ENCODE results near the gene SLC2A8.

SLC2A8 gene

DNA sequence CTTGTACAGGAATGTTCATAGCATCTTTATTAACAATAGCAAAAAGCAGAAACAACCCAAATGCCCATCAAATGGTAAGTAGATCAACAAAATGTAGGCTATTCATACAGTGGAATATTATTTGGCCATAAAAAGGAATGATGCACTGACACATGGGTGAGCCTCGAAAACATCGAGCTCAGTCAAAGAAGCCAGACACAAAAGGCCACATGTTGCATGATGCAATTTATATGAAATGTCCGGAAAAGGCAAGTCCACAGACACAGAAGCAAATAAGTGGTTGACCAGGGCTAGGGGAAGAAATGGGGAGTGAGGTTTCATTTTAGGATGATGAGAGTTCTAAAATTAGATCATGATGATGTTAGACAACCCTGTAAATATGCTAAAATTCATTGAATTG lies 16.5 kb upstream of the SLC2A8 start:
- DNase-seq (ENCODE audit: low read depth) = no peak

DNA sequence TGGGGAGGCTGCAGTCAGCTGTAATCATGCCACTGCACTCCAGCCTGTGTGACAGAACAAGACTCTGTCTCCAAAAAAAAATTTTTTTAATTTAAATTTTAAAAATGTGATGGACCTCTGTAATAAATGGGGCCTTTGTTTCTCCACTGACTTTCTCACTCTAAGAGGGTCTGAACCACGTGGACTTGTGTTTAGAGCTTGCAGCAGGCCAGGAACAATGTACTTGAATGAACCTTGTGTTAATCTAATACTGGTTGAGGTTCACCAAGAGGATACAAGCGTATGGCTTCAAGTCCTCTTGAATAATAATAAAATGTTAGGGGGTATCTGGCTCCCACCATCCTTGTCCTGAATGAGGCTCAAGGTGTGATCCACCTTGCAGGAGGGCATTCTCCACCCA lies 14.4 kb upstream of the SLC2A8 start:
- DNase-seq (ENCODE audit: low read depth) = no peak

DNA sequence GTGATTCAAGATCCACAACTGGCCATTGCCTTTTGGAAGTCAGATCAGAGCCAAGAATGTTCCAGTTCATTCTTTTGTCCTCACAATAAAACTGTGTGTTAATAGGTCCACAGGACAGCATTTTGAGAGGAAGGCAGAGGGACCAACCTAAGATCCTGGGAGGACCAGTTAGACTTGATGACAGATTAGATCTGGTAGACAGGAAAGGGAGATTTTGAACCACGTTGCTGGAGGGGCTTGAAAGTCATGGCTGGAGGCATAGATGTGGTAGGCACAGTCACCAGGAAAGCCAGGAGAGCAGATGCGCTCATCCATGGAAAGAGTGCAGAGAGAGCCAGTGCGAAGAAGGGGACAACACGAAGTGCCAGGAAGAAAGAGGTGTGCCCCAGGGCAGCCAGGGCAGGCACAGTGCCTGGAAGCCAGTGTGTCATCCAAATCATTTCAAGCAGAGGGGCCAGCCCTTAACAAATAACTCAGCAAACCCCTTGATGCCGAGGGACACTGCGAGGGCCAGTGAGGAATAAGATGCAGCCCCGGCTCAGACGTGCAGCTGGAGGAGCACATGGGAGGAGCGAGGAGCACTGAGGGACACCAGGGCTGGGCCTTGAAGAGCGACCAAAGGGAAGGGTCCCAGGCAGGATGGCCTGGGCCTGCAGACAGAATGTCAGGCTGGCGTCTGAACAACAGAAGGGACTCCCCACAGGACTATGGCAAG lies 12.8 kb upstream of the SLC2A8 start:
- DNase-seq (ENCODE audit: low read depth) = no peak

DNA sequence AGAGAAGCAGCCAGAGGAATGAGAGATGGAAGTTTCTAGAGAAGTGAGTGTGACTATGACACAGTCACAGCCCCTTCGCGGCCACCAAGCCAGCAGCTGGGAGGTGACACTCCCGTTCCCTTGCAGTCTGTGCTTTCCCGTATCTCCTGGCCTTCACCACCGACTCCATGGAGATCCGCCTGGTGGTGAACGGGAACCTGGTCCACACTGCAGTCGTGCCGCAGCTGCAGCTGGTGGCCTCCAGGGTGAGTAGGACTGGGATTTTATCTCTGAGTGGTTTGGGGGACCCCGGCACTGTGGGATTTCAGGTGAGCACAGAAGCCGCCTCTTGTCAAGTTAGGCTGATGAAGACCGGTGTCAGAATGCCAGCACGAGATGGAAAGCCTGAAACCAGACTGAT lies 12.1 kb upstream of the SLC2A8 start:
- no peak for DNase-seq (ENCODE audit: low read depth)

DNA sequence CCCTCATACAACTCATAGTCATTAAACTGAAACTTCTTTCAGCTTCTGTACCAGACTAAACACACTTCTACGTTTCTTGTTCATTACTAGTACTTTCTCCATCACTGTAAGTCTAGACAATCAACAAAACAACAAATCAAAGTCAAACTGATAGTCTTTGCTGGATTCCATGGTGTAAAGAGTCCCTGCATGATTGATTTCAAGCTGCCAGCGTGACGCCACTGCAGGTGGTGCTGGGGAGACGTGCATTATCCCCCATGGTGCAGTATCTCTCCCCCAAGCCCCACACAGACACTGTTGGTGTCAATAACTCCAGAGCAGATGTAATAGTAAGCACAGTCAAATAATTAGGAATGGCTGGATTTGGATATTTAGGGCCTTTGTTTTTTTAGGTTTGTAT lies 10.7 kb upstream of the SLC2A8 start:
- DNase-seq (ENCODE audit: low read depth) = no peak

DNA sequence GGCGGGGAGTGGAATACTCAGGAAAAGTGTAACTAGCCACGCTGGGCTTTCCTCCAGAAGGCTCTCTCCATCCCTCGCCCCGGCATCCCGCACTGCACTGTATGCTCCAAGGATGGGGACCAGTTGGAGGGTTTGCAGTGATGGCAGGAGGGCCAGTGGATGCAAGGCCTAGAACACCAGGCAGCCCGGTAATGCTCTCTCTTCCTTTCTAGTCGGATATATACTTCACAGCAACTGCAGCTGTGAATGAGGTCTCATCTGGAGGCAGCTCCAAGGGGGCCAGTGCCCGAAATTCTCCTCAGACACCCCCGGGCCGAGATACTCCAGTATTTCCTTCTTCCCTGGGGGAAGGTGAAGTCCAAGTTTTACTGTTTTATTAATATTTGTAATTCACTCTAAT lies 10.0 kb upstream of the SLC2A8 start:
- no peak for DNase-seq (ENCODE audit: low read depth)

DNA sequence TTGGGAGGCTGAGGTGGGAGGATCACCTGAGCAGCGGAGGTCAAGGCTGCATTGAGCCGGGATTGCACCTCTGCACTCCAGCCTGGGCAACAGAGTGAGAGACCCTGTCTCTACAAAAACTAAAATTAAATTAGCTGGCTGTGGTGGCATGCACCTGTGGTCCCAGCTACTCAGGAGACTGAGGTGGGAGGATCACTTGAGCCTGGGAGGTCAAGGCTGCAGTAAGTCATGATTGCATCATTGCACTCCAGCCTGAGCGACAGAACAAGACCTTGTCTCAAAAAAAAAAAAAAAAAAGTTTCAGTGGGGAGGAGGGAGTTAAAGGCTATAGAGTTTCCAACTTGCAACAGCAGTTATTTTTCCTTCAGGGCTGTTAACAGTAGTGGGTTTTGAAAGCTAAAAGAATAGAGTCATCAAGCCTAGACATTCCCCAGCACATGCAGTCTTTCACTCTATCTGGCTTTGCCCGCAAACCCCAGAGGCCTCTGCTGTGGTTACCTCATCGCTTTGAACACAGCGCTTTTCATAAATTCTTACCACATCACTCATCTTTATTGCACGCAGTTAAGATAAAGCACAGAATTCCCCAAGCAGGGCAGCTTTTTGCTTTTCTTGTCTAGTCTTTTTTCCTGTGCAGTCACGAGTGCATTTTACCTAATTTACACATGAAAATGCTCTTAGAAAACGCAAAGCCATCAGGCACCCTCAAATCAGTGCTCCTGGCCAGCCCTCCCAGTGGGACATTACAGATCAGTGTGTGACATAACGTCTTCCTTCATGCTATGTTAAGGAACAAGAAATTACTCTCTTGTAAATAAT lies 8.7 kb upstream of the SLC2A8 start:
- peak; percentile 64 for DNase-seq (ENCODE audit: low read depth)

DNA sequence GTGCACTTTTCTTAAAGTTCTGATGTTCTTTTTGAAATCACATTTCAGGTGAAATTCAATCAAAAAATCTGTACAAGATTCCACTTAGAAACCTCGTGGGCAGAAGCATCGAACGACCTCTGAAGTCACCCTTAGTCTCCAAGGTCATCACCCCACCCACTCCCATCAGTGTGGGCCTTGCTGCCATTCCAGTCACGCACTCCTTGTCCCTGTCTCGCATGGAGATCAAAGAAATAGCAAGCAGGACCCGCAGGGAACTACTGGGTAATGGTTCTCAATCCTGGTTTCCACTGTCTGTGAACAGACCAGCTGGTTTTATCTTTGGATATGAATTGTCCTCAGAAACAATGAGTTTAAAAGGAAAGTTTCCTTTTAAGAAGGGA lies 8.1 kb upstream of the SLC2A8 start:
- no peak for DNase-seq (ENCODE audit: low read depth)

DNA sequence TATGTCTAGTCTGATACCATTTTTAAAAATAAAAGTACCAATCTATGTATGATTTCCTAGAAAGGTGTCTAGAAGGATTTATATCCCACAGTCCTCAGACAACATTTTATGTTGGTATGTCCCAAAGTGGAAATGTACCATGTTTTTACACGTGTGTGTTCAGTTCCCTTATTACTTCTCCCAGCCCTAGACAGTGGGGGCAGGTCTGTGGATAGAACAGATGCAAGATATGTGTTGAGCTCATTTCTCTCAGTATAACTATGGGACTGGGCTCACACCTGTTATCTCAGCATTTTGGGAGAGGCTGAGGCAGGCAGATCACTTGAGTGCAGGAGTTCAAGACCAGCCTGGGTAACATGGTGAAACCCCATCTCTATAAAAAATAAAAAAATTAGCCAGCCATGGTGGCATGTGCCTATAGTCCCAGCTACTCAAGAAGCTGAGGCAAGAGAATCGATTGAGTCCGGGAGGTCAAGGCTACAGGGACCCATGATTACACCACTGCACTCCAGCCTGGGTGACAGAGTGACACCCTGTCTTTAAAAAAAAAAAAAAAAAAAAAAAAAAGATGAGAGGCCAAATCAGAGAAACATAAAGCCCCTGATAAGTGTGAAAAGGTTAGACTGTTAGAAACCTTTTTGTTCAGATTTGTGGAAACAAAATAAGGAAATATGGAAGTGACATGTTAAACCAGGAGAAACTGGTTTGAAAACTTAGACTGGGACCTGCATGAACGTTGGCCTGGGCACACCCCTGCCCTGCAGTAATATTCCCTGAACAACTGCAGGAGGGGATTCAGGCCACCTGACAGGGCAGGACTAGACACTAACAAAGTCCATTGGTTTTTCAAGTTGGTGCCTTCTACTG lies 7.4 kb upstream of the SLC2A8 start:
- no peak for DNase-seq (ENCODE audit: low read depth)

DNA sequence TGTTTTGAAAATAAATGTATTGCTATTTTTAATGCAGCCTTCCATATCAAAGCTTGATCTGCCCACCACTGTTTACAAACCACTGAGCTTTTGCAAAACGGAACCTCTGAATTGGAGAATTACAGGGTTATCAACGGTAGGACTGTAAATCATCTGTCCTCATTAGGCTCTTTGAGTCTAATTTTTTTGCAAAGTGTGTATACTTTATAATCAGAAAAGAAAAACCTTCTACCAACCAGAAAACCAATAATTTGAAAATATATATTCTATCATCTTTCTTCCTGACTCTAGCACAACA lies 6.8 kb upstream of the SLC2A8 start:
- no peak for DNase-seq (ENCODE audit: low read depth)

DNA sequence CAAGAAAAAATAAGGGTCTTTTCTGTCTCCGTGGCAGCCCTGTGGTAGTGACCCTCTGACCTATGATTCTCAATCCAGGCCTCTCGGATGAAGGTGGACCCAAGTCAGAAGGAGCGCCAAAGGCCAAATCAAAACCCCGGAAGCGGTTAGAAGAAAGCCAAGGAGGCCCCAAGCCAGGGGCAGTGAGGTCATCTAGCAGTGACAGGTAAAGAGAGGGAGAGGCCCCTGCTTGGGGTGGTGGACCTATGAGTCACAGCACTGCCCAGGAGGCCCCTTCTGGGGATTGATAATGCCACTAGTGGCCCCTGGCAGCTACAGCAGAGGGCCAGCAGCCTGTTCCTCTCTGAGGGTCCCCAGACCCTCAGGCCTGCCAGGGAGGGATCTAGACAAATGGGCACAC lies 6.4 kb upstream of the SLC2A8 start:
- no peak for DNase-seq (ENCODE audit: low read depth)

DNA sequence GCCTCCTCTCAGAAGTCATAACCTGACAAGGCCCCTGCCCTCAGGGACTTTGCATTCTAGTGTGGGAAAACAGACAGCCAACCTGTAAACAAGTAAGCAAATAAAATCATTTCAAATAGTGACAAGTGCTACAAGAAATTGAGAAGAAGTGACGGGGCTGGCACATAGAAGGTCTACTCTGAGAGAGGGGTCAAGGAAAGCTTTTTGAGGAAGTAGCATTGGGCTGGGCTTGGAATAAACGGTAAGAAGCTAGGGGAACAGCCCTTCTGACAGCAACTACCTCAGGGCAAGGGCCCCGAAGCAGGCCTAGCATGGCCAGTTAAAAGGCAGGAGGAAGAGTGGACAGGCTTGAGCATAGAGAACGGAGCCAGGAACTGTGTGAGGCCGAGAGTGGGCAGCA lies 4.8 kb upstream of the SLC2A8 start:
- DNase-seq (ENCODE audit: low read depth) = no peak

DNA sequence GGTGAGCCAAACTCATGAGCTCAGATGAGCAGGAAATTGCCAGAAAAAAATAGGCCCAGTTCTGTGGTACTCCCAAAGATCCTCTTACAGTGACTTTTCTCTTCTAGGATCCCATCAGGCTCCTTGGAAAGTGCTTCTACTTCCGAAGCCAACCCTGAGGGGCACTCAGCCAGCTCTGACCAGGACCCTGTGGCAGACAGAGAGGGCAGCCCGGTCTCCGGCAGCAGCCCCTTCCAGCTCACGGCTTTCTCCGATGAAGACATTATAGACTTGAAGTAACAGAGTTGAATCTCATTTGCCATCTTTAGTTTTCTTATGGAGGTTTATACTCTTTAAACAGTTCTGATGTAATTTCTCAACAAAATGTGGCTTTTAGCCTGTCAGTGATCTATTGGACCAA lies 4.0 kb upstream of the SLC2A8 start:
- DNase-seq (ENCODE audit: low read depth) = no peak

DNA sequence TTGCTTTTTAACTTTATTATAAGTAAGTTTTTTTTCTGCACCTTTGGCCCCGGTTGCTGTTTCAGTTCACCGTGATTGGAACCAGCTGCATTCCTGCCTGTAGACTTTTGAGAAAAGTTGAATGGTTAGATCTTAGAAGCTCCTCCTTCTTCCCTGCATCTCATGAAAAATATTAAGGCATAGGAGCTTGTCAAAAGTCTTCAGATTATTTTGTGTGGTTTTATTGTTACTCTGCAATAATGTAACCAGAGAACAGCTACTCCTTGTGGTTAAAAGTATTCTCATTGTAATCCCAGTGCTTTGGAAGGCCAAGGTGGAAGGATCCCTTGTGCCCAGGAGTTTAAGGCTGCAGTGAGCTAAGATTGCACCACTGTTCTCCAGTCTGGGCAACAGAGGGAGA lies 3.3 kb upstream of the SLC2A8 start:
- DNase-seq (ENCODE audit: low read depth) = no peak

DNA sequence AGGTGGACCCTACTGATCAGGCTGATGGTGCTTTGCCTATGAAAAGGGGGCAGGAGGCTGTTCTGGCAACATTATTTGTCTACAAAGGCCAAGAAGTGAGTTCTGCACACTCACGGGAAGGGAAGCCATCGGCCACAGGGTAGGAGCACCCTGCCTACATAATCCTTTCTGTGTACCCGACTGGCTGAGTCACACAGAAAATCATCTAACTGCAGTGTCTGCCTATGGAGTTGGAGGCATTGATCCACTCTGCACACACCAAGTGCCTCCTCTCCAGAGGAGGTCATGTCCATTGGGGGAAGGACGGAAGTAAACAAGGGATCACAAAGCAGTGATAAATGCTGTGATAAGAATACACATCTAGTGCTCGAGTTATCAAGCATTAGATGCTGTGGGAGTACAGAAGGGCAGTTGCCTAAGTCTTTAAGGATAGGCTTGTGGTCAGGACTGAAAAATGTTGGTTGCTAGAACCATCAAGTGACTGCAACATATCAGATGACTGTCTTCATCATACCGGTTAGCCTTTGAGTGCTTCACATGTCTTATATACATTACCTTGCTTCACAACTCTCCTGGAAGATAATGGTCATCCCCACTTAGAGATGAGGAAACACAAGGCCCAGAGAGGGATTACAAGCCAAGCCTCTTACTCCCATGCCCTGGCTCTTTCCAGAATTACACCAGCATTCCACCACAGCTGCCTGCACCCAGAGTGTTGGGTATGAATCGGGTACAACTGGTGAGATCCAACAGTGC lies 1.3 kb upstream of the SLC2A8 start:
- no peak for DNase-seq (ENCODE audit: low read depth)

DNA sequence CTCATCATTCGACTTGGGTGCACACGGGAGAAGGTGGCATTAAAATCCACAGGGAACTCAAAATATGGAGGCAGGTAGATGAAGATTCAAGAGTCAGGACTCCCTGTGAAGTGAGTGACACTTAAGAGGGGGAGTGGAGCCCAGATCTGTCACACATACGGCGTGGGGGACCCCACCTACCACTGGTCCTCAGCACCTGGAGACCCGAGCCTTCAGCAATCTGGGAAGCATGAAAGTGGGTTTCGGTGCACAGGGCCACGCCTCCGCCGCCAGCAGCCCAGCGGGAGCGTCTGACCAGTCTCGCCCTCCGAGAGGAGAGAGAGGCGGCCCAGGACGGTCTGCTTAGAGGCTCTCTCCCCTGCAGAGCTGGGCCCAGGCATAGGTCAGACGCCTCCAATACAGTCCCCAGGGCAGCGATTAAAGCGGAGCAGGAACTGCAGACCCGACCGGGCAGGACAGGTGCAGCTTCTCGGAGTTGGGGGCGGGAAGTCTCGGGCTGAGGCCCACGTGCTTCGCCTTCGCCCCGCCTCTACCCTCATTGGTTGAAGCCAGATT lies 639 bp upstream of the SLC2A8 start:
- DNase-seq (ENCODE audit: low read depth) = no peak

DNA sequence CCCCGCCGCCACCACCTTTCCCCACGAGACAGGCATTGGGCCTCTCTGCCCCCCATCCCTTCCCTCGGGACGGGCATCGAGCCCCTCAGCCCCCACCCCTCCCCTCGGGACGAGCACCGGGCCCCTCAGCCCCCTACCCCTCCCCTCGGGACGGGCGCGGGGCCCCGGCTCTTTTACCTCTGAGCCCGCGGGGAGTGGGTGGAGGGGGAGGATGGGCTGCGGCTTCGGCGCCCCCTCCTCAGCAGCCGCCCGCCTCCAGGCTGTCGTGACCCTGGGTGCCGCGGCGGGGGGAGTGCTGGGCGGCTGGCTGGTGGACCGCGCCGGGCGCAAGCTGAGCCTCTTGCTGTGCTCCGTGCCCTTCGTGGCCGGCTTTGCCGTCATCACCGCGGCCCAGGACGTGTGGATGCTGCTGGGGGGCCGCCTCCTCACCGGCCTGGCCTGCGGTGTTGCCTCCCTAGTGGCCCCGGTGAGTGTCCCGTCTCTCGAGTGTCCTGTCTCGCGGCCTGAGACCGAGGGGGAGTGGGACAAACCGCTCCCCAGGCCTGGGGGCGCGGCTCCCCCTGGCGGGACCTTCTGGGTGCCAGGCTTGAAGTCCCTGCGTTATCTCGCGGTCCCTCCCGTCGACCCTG lies 791 bp downstream of the SLC2A8 start:
- peak; percentile 18 for DNase-seq (ENCODE audit: low read depth)

DNA sequence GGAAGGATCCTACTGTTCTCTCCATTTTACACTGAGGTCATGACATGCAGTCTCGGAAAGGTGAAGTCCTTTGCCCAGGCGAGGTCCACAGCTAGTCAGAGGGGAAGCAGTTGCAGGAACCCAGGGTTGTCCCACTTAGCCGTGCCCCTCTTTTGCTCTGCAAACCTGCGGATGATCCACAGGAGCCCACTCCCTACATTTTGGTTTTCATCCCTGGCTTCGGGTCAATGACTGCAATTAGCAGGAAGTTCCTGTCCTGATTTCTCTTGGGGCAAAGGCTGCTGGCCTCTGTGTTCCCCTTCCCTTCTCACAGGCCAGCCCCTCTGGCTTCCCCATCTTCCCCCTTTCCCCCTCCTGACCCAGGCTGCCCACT lies 1.3 kb downstream of the SLC2A8 start:
- DNase-seq (ENCODE audit: low read depth) = no peak

DNA sequence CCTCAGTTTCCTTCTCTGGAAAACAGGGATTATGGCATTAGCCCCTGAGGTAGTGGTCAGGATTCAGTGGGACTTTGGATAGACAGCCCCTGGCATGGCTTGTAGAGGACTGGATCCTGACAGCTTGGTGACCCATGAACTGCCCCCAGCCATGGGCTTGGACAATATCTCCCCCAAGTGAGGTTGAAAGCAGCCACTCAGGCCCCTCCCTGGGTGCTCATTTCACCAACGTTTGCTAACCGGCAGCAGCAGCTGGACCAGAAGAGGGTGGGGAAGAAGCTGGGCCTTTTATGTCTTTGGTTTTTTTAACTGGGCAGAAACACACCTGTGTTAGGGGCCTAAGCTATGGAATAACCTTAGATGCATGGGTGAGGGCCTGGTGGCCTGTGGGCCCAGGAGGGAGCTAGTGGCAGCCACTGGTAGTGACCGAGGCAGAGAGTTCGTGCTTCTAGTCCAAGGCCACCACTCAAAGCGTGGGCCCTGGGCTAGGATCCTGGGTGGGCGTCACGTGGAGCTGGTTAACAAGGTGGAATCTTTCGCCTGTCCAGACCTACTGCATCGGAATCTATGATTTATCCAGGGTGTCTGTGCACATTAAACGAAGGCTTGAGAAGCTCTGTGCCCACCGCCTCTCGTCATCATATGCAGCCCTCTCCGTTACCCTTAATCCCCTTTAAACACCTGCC lies 1.9 kb downstream of the SLC2A8 start:
- no peak for DNase-seq (ENCODE audit: low read depth)

DNA sequence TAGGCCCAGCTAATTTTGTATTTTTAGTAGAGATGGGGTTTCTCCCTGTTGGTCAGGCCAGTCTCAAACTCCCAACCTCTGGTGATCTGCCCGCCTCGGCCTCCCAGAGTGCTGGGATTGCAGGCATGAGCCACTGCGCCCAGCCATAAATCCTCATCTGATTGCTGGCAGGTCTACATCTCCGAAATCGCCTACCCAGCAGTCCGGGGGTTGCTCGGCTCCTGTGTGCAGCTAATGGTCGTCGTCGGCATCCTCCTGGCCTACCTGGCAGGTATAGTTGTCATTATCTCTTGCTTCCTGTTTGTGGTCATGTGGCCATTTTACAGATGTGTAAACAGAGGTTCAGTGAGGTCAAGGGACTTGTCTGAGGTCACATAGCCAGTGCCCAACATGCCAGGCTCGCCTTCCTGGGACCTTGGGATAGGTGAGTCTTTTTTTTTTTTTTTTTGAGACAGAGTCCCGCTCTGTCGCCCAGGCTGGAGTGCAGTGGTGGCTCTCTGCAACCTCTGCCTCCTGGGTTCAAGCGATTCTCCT lies 2.8 kb downstream of the SLC2A8 start:
- DNase-seq (ENCODE audit: low read depth) = no peak
